OCI-LY7 (cell line): Measurements from ENCODE around the gene HOXB1.

ENCODE experiments used
- CTCF ChIP-seq: fragments of 200-600 bp; sonication (generic); conservative IDR thresholded peaks from 2 replicates; pipeline ENCODE4 v1.5.1; 2014; ENCODE audit warnings: mild to moderate bottlenecking, antibody characterized with exemption, low read length, moderate library complexity, mixed read lengths
- EZH2phosphoT487 ChIP-seq: fragments of 200-600 bp; sonication (generic); IDR thresholded peaks from 2 replicates; pipeline ENCODE4 v1.6.1; 2018; ENCODE audit warnings: low read depth, borderline replicate concordance, mild to moderate bottlenecking, mixed run types, antibody characterized with exemption, low read length, moderate library complexity, mixed read lengths

- no peak for TF ChIP-seq CTCF
- no peak for TF ChIP-seq EZH2phosphoT487
Measured at GRCh38 chr17:48540213-48540612, 9.4 kb upstream of the HOXB1 start.
